Trophoblast cell (in vitro differentiated cells and primary cell): ENCODE results near the gene NPTN.

ENCODE experiments used
- DNase-seq, 2 donors: peaks; one replicate each; pipeline ENCODE4 v3.0.0-alpha.2; 2016
- H2AFZ ChIP-seq: 2 replicates; pipeline ENCODE4 v1.6.1; 2013; ENCODE audit warnings: low read length, moderate library complexity, mild to moderate bottlenecking; ENCODE audit not compliant: insufficient read depth, poor library complexity
- H2AK5ac ChIP-seq: 2 replicates; pipeline ENCODE4 v1.6.1; 2013; ENCODE audit warnings: mild to moderate bottlenecking, low read length
- H2BK120ac ChIP-seq: 2 replicates; pipeline ENCODE4 v1.6.1; 2013; ENCODE audit warnings: low read length, mild to moderate bottlenecking, moderate library complexity; ENCODE audit not compliant: insufficient read depth, poor library complexity
- H2BK12ac ChIP-seq: 2 replicates; pipeline ENCODE4 v1.6.1; 2013; ENCODE audit warnings: mild to moderate bottlenecking, low read length, moderate library complexity
- H2BK5ac ChIP-seq: 2 replicates; pipeline ENCODE4 v1.6.1; 2013; ENCODE audit warnings: low read length, low read depth, moderate library complexity, mild to moderate bottlenecking; ENCODE audit not compliant: poor library complexity
- H3K14ac ChIP-seq: 2 replicates; pipeline ENCODE4 v1.6.1; 2013; ENCODE audit warnings: mild to moderate bottlenecking, low read length
- H3K18ac ChIP-seq: 2 replicates; pipeline ENCODE4 v1.6.1; 2013; ENCODE audit warnings: mild to moderate bottlenecking, low read length
- H3K23ac ChIP-seq: 2 replicates; pipeline ENCODE4 v1.6.1; 2013; ENCODE audit warnings: low read length
- H3K27ac ChIP-seq: 2 replicates; pipeline ENCODE4 v1.5.1; 2013; ENCODE audit warnings: low read depth, mild to moderate bottlenecking, inconsistent platforms, low read length, moderate library complexity
- H3K27me3 ChIP-seq: 2 replicates; pipeline ENCODE4 v1.6.1; 2013; ENCODE audit warnings: inconsistent platforms, mild to moderate bottlenecking, low read length, moderate library complexity; ENCODE audit not compliant: insufficient read depth
- H3K36me3 ChIP-seq, 2 experiments: 1 replicate in 1 of 2; 2 replicates in 1 of 2; pipeline ENCODE4 v1.6.1; 2013; ENCODE audit warnings: low read length in 2 of 2, mild to moderate bottlenecking in 2 of 2, moderate library complexity in 1 of 2; ENCODE audit not compliant: insufficient read depth in 2 of 2, control insufficient read depth in 1 of 2
- H3K4ac ChIP-seq: 2 replicates; pipeline ENCODE4 v1.6.1; 2013; ENCODE audit warnings: low read depth, mild to moderate bottlenecking, low read length, moderate library complexity
- H3K4me1 ChIP-seq, 2 experiments: 1 replicate in 1 of 2; 2 replicates in 1 of 2; pipeline ENCODE4 v1.6.1; 2013; ENCODE audit warnings: low read length in 2 of 2, mild to moderate bottlenecking in 2 of 2, moderate library complexity in 1 of 2; ENCODE audit not compliant: insufficient read depth in 2 of 2, control insufficient read depth in 1 of 2
- H3K4me2 ChIP-seq: 2 replicates; pipeline ENCODE4 v1.6.1; 2013; ENCODE audit warnings: inconsistent platforms, mild to moderate bottlenecking, low read length, moderate library complexity
- H3K4me3 ChIP-seq: 2 replicates; pipeline ENCODE4 v1.5.1; 2013; ENCODE audit warnings: mild to moderate bottlenecking, low read depth, low read length, inconsistent platforms
- H3K79me1 ChIP-seq: one replicate; pipeline ENCODE4 v1.6.1; 2013; ENCODE audit warnings: low read length
- H3K79me2 ChIP-seq: 2 replicates; pipeline ENCODE4 v1.6.1; 2013; ENCODE audit warnings: low read length, mild to moderate bottlenecking; ENCODE audit not compliant: control insufficient read depth, insufficient read depth, poor library complexity
- H3K9ac ChIP-seq: 2 replicates; pipeline ENCODE4 v1.6.1; 2013; ENCODE audit warnings: mild to moderate bottlenecking, low read length
- H3K9me3 ChIP-seq: 2 replicates; pipeline ENCODE4 v1.6.1; 2013; ENCODE audit warnings: low read depth, mild to moderate bottlenecking, control low read depth, inconsistent platforms, low read length; ENCODE audit not compliant: insufficient read depth
- H4K12ac ChIP-seq: 2 replicates; pipeline ENCODE4 v1.6.1; 2013; ENCODE audit warnings: low read depth, mild to moderate bottlenecking, low read length, moderate library complexity
- H4K8ac ChIP-seq: 2 replicates; pipeline ENCODE4 v1.6.1; 2013; ENCODE audit warnings: low read depth, mild to moderate bottlenecking, low read length, moderate library complexity
- H4K91ac ChIP-seq: one replicate; pipeline ENCODE4 v1.6.1; 2013; ENCODE audit warnings: low read depth, mild to moderate bottlenecking, low read length, moderate library complexity
- WGBS: extraction: QIAGEN DNeasy Blood & Tissue Kit; methylation state at CpG from one replicate; pipeline ENCODE4 v1.1.7; 2013; ENCODE audit warnings: missing lambda C conversion rate; ENCODE audit not compliant: insufficient read length, insufficient coverage; ENCODE audit errors: extremely low coverage; 5-methylcytosine and 5-hydroxymethylcytosine counted together

The NPTN gene

DNA sequence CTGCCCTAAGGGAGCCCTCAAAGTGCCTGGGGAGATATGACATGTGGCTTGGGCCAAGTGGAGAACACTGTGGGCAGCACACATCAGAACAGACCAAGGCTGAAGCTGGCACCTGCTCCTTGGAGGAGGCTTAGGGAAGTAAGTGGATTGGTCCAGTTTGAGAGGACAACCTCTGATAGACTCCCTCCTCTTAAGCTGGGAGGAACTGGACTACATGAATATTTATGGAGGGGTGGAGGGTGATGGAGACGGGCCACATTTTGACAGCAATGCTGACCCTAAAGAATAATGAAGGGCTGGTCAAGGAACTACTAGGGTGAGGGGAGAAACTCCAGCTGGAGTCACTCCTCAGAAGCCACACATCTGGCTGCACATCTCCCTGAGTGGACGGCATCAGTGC lies 44.5 kb upstream of the NPTN start:
- no peak overlapping the region for H3K9ac ChIP-seq
- no peaks in the 10 kb centered on the region for H3K79me1 ChIP-seq
- no peak overlapping the region for H2BK12ac ChIP-seq
- H4K12ac ChIP-seq = no peak overlapping the region
- no peak overlapping the region for H4K8ac ChIP-seq
- H3K4me2 ChIP-seq = no peak overlapping the region
- no peak overlapping the region for H4K91ac ChIP-seq
- no peaks in the 10 kb centered on the region for H3K27me3 ChIP-seq
- H2AK5ac ChIP-seq = no peak overlapping the region
- no peak overlapping the region for H3K18ac ChIP-seq
- H2BK5ac ChIP-seq = no peak overlapping the region
- no peak overlapping the region for H2BK120ac ChIP-seq
- H3K79me2 ChIP-seq = no peaks in the 10 kb centered on the region
- no peak overlapping the region for H2AFZ ChIP-seq
- DNase-seq = no peak
- no peak overlapping the region for H3K4me3 ChIP-seq
- H3K27ac ChIP-seq = no peak overlapping the region
- no peaks in the 10 kb centered on the region for H3K4me1 ChIP-seq
- H3K23ac ChIP-seq = no peak overlapping the region
- no peaks in the 10 kb centered on the region for H3K36me3 ChIP-seq
- no peak overlapping the region for H3K4ac ChIP-seq
- WGBS = no CpG with 5 or more reads among the region's 2 CpGs
- H3K14ac ChIP-seq = no peak overlapping the region
- no peaks in the 10 kb centered on the region for H3K9me3 ChIP-seq

DNA sequence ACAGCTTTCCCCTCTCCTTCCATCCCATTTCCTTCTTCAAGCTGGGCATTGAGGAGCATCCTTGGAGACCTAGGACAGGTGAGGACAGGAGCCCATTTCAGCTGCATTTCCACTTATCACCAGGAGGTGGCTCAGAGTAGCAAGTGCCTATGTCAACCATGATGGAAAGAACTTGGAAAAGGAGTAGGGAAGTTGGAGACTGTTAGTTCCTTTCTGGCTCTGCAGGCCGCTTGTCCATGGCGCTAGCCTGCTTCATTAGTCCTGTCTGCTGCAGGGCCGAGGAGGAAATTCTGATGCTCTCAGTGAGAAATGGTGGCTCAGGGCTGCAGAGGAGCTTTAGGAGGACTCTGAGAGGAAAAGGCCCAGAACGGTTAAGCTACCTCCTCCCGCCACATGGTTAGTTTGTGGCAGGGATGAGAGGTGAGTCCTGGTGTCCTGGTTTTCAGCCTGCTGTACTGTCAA lies 44.0 kb upstream of the NPTN start:
- Histone ChIP-seq H4K91ac (no peak overlapping the region), H3K9me3 (no peaks in the 10 kb centered on the region), H3K4me3 (no peak overlapping the region), H2BK12ac (no peak overlapping the region), H3K79me2 (no peaks in the 10 kb centered on the region), H2AK5ac (no peak overlapping the region), H2BK5ac (no peak overlapping the region), H3K79me1 (no peaks in the 10 kb centered on the region), H3K14ac (no peak overlapping the region), H3K4me1 (no peaks in the 10 kb centered on the region), H2AFZ (no peak overlapping the region), H3K4me2 (no peak overlapping the region), H3K4ac (no peak overlapping the region), H2BK120ac (no peak overlapping the region), H4K8ac (no peak overlapping the region), H4K12ac (no peak overlapping the region), H3K23ac (no peak overlapping the region), H3K9ac (no peak overlapping the region), H3K27me3 (no peaks in the 10 kb centered on the region), H3K18ac (no peak overlapping the region), H3K36me3 (no peaks in the 10 kb centered on the region), H3K27ac (no peak overlapping the region)
- DNase-seq = peak; percentile 60 to 89
- no CpG with 5 or more reads among the region's 5 CpGs for whole genome bisulfite sequencing

GRCh38 chr15:73674587-73674986 lies 41.4 kb upstream of the NPTN start:
- no peak overlapping the region for H2BK5ac ChIP-seq
- H3K4me1 ChIP-seq = no peaks in the 10 kb centered on the region
- H3K4me2 ChIP-seq = no peak overlapping the region
- H3K4me3 ChIP-seq = no peak overlapping the region
- no peak overlapping the region for H2BK120ac ChIP-seq
- no peak overlapping the region for H3K14ac ChIP-seq
- no peak overlapping the region for H2AK5ac ChIP-seq
- no peak overlapping the region for H4K8ac ChIP-seq
- no peak overlapping the region for H3K18ac ChIP-seq
- no peak overlapping the region for H4K91ac ChIP-seq
- no peak overlapping the region for H3K4ac ChIP-seq
- no peak overlapping the region for H3K23ac ChIP-seq
- H3K27me3 ChIP-seq = no peaks in the 10 kb centered on the region
- no peak overlapping the region for H2BK12ac ChIP-seq
- no peaks in the 10 kb centered on the region for H3K79me2 ChIP-seq
- H3K79me1 ChIP-seq = no peaks in the 10 kb centered on the region
- WGBS = no CpG with 5 or more reads among the region's 1 CpG
- no peak overlapping the region for H3K9ac ChIP-seq
- DNase-seq = no peak
- H4K12ac ChIP-seq = no peak overlapping the region
- no peaks in the 10 kb centered on the region for H3K36me3 ChIP-seq
- no peak overlapping the region for H3K27ac ChIP-seq
- no peak overlapping the region for H2AFZ ChIP-seq
- no peaks in the 10 kb centered on the region for H3K9me3 ChIP-seq

- no peak overlapping the region for H4K91ac ChIP-seq
- no peaks in the 10 kb centered on the region for H3K4me1 ChIP-seq
- H3K9ac ChIP-seq = no peak overlapping the region
- DNase-seq = no peak
- H2AFZ ChIP-seq = no peak overlapping the region
- H3K4ac ChIP-seq = no peak overlapping the region
- H2BK120ac ChIP-seq = no peak overlapping the region
- no peak overlapping the region for H2AK5ac ChIP-seq
- H3K14ac ChIP-seq = no peak overlapping the region
- H3K79me1 ChIP-seq = no peaks in the 10 kb centered on the region
- no peak overlapping the region for H3K4me2 ChIP-seq
- H3K79me2 ChIP-seq = no peaks in the 10 kb centered on the region
- H4K12ac ChIP-seq = no peak overlapping the region
- no peak overlapping the region for H4K8ac ChIP-seq
- no peak overlapping the region for H3K4me3 ChIP-seq
- H3K9me3 ChIP-seq = peaks cover 3% of the 10 kb centered on the region
- no peaks in the 10 kb centered on the region for H3K27me3 ChIP-seq
- no peak overlapping the region for H3K27ac ChIP-seq
- no peaks in the 10 kb centered on the region for H3K36me3 ChIP-seq
- H2BK12ac ChIP-seq = no peak overlapping the region
- no peak overlapping the region for H3K23ac ChIP-seq
- H2BK5ac ChIP-seq = no peak overlapping the region
- no peak overlapping the region for H3K18ac ChIP-seq
Observed at GRCh38 chr15:73660455-73660854, 27.3 kb upstream of the NPTN start.
